ENCODE measurements around the gene IL22RA2. TPM values are rescaled to one million over a fixed set of nuclear protein-coding genes. Genes with fewer than 3 reads are reported as not detected.

Gene IL22RA2
- total RNA-seq, 1 experiment from 2014 or later, result not detected

DNA sequence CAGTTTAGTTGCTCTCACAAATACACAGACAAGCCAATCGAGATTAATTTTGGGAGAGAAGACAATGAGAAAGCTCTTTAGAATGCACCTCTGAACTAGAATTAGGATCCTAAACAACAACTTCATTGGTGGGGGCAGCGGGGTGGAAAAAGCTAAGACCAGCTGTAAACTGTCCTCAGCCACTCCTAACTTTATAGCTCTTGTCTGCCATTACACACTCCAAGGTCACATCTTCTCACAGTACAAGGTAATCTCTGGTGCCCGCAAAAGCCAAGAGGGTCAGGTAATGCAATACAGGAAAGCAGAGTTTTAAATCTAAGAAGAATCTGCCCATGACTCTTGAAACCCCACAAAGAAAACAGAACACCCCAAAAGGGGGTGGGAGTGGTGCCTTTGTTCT lies 17.8 kb upstream of the IL22RA2 start:
- no peak overlapping the region for H3K27ac Mint-ChIP-seq
- DNase-seq, result no peak
- no peak overlapping the region for H3K4me2 ChIP-seq (ENCODE audit: insufficient read depth, insufficient read length, low read length)
- no peaks in the 10 kb centered on the region for H4K20me1 ChIP-seq (ENCODE audit: control insufficient read depth, insufficient read depth, insufficient read length)
- H3K4ac ChIP-seq (ENCODE audit: low read depth, low read length), result no peak overlapping the region
- TF ChIP-seq, protein P1, sequence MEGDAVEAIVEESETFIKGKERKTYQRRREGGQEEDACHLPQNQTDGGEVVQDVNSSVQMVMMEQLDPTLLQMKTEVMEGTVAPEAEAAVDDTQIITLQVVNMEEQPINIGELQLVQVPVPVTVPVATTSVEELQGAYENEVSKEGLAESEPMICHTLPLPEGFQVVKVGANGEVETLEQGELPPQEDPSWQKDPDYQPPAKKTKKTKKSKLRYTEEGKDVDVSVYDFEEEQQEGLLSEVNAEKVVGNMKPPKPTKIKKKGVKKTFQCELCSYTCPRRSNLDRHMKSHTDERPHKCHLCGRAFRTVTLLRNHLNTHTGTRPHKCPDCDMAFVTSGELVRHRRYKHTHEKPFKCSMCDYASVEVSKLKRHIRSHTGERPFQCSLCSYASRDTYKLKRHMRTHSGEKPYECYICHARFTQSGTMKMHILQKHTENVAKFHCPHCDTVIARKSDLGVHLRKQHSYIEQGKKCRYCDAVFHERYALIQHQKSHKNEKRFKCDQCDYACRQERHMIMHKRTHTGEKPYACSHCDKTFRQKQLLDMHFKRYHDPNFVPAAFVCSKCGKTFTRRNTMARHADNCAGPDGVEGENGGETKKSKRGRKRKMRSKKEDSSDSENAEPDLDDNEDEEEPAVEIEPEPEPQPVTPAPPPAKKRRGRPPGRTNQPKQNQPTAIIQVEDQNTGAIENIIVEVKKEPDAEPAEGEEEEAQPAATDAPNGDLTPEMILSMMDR (conservative IDR thresholded peaks at IDR 0.05), result no peak
- no peak overlapping the region for H3K23ac ChIP-seq (ENCODE audit: insufficient read length, low read depth, low read length)
- H3K4me1 ChIP-seq (ENCODE audit: insufficient read depth, low read length), result no peaks in the 10 kb centered on the region
- H2BK15ac ChIP-seq (ENCODE audit: low read depth, low read length), result no peak overlapping the region
- no peaks in the 10 kb centered on the region for H3K79me1 ChIP-seq (ENCODE audit: insufficient read depth, low read depth, low read length, poor library complexity, severe bottlenecking)
- H4K91ac ChIP-seq (ENCODE audit: insufficient read length, low read depth, low read length), result no peak overlapping the region
- H3K4me3 Mint-ChIP-seq, result no peak overlapping the region
- no CpG with 5 or more reads among the region's 3 CpGs for WGBS (ENCODE audit: extremely low coverage, insufficient read length, low lambda C conversion rate)
- H3T11ph ChIP-seq (ENCODE audit: low read length), result no peak overlapping the region
- H3K4me1 Mint-ChIP-seq, result no peaks in the 10 kb centered on the region
- H4K5ac ChIP-seq (ENCODE audit: insufficient read length, low read depth, low read length), result no peak overlapping the region
- H3K36me3 Mint-ChIP-seq (ENCODE audit: insufficient read depth in 1 of 3, low read depth in 3 of 3), result peaks cover 12 to 34% (median 28%) of the 10 kb centered on the region in 3 experiments
- no peak overlapping the region for H2BK5ac ChIP-seq (ENCODE audit: insufficient read length, low read length)
- H2BK20ac ChIP-seq (ENCODE audit: low read depth, low read length, poor library complexity, severe bottlenecking), result no peak overlapping the region
- H3K27ac ChIP-seq (ENCODE audit: insufficient read length, low read depth, low read length), result no peak overlapping the region
- H3K27me3 ChIP-seq (ENCODE audit: insufficient read depth, low read length), result no peaks in the 10 kb centered on the region
- H2BK120ac ChIP-seq (ENCODE audit: low read depth, low read length, poor library complexity, severe bottlenecking), result no peak overlapping the region
- peaks cover 24% of the 10 kb centered on the region for H3K9me3 ChIP-seq (ENCODE audit: control insufficient read depth, low read depth, low read length)
- H3K79me2 ChIP-seq (ENCODE audit: insufficient read depth, low read length), result no peaks in the 10 kb centered on the region
- no peaks in the 10 kb centered on the region for H3K27me3 Mint-ChIP-seq (ENCODE audit: low read depth)
- no peak overlapping the region for H4K8ac ChIP-seq (replicated peaks; ENCODE audit: insufficient read length, low read depth, low read length)
- no peak overlapping the region for H2AK5ac ChIP-seq (ENCODE audit: insufficient read length, low read length)
- no peak overlapping the region for H3K56ac ChIP-seq (ENCODE audit: insufficient read length, low read depth, low read length)
- H3K9me3 Mint-ChIP-seq, result peaks cover 48 to 54% of the 10 kb centered on the region in 2 experiments
- no peak overlapping the region for H3K14ac ChIP-seq (ENCODE audit: insufficient read depth, low read length)
- H2AFZ ChIP-seq (ENCODE audit: low read length), result no peak overlapping the region
- no peaks in the 10 kb centered on the region for H3K23me2 ChIP-seq (ENCODE audit: insufficient read length, low read depth, low read length, poor library complexity, severe bottlenecking)
- no peak overlapping the region for H3K9ac ChIP-seq (ENCODE audit: extremely low read depth, insufficient read length, low read length)
- no peak overlapping the region for H3K18ac ChIP-seq (ENCODE audit: insufficient read length, low read depth, low read length)
- no peak overlapping the region for H2BK12ac ChIP-seq (ENCODE audit: insufficient read length, low read depth, low read length)
